HCT116 (cell line): ENCODE results near the gene ANO8. TPM values are rescaled to one million over a fixed set of nuclear protein-coding genes. Genes with fewer than 3 reads are reported as not detected.

Experiments used
- ATAC-seq: fragments of 200-7000 bp; cut with Tn5 transposase; 2 replicates; pipeline ENCODE4 v1.9.1; 2020; ENCODE audit warnings: mild to moderate bottlenecking, moderate library complexity
- BruUV-seq: library from RNA; stranded (reverse); fragments of 400-500 nt; replicated peaks from 2 replicates; lab custom pipeline; 2021; lab: Mats Ljungman, UMichigan
- CTCF ChIA-PET: fragments of 300-600 bp; sonication (Branson Sonifier 250); formaldehyde crosslinking; loops from one replicate; lab custom pipeline; 2021; ENCODE audit warnings: antibody characterized with exemption; lab: Charles Lee
- POLR2A ChIA-PET: fragments of 300-600, 350-600 bp; sonication (Branson Sonifier 250); formaldehyde crosslinking; loops from one replicate; lab custom pipeline; 2021; ENCODE audit warnings: antibody characterized with exemption; lab: Charles Lee
- RAD21 ChIA-PET, 2 experiments: fragments of 300-600 bp; sonication (Branson Sonifier 250); formaldehyde crosslinking; loops; one replicate each; lab custom pipeline; 2023; ENCODE audit warnings: low total read pairs in 2 of 2; ENCODE audit not compliant: uncharacterized antibody in 2 of 2, unreplicated experiment in 2 of 2, low non-redundant PET in 1 of 2; lab: Charles Lee
- DNase-seq: peaks from one replicate; pipeline ENCODE4 v3.0.0-alpha.2; 2010; ENCODE audit warnings: low read depth, low spot score
- H2AFZ ChIP-seq: fragments of 200-600 bp; shearing (Covaris generic), sonication (generic); 2 replicates; pipeline ENCODE4 v1.6.1; 2017; ENCODE audit warnings: low read depth, mixed run types, mixed read lengths, antibody characterized with exemption, low read length; ENCODE audit not compliant: poor library complexity, severe bottlenecking
- H3K27ac ChIP-seq: 2 replicates; pipeline ENCODE4 v1.5.1; 2012; ENCODE audit warnings: low read depth, low read length
- H3K27me3 ChIP-seq: fragments of 200-600 bp; sonication (generic); 2 replicates; pipeline ENCODE4 v1.6.1; 2016; ENCODE audit warnings: mixed run types, low read length, mixed read lengths; ENCODE audit not compliant: insufficient read depth
- H3K36me3 ChIP-seq, 2 experiments: fragments of 200-500 bp in 1 of 2; fragments of 200-600 bp in 1 of 2; sonication (Bioruptor generic) in 1 of 2; sonication (generic) in 1 of 2; 2 replicates each; pipeline versions ENCODE4 v1.5.1 to v1.6.1; 2014 to 2016; ENCODE audit warnings: low read length in 2 of 2, inconsistent platforms in 1 of 2, mixed read lengths in 1 of 2, mixed run types in 1 of 2; ENCODE audit not compliant: insufficient read depth in 2 of 2, control insufficient read depth in 1 of 2
- H3K4me1 ChIP-seq, 2 experiments: fragments of 200-600 bp in 1 of 2; sonication (generic) in 1 of 2; 2 replicates each; pipeline versions ENCODE4 v1.5.1 to v1.6.1; 2012 to 2017; ENCODE audit warnings: low read length in 2 of 2, inconsistent platforms in 1 of 2, mild to moderate bottlenecking in 1 of 2, mixed read lengths in 1 of 2, mixed run types in 1 of 2, moderate library complexity in 1 of 2; ENCODE audit not compliant: insufficient read depth in 2 of 2, control insufficient read depth in 1 of 2
- H3K4me2 ChIP-seq: fragments of 200-600 bp; sonication (generic); 2 replicates; pipeline ENCODE4 v1.6.1; 2017; ENCODE audit warnings: mixed run types, low read length, mixed read lengths
- H3K4me3 ChIP-seq, 2 experiments: fragments of 200-600 bp in 1 of 2; sonication (generic) in 1 of 2; replicated peaks in 1 of 2; 2 replicates each; pipeline ENCODE4 v1.5.1; 2011 to 2016; ENCODE audit warnings: low read length in 2 of 2, control low read depth in 1 of 2, low read depth in 1 of 2, mild to moderate bottlenecking in 1 of 2, mixed read lengths in 1 of 2, mixed run types in 1 of 2
- H3K79me2 ChIP-seq: fragments of 200-600 bp; sonication (generic); 2 replicates; pipeline ENCODE4 v1.6.1; 2017; ENCODE audit warnings: mild to moderate bottlenecking, mixed run types, low read length, moderate library complexity, mixed read lengths; ENCODE audit not compliant: insufficient read depth
- H3K9ac ChIP-seq: fragments of 200-600 bp; sonication (generic); 2 replicates; pipeline ENCODE4 v1.6.1; 2016; ENCODE audit warnings: low read length, mixed read lengths
- H3K9me2 ChIP-seq: fragments of 200-600 bp; sonication (generic), shearing (Covaris generic); 2 replicates; pipeline ENCODE4 v1.6.1; 2017; ENCODE audit warnings: mixed run types, mild to moderate bottlenecking, moderate library complexity; ENCODE audit not compliant: insufficient read depth
- H3K9me3 ChIP-seq, 2 experiments: fragments of 200-500 bp in 1 of 2; fragments of 200-600 bp in 1 of 2; sonication (Bioruptor generic) in 1 of 2; sonication (generic) in 1 of 2; 2 replicates each; pipeline ENCODE4 v1.6.1; 2014 to 2017; ENCODE audit warnings: low read length in 2 of 2, mixed read lengths in 2 of 2, inconsistent platforms in 1 of 2, low read depth in 1 of 2, mild to moderate bottlenecking in 1 of 2, mixed run types in 1 of 2, moderate library complexity in 1 of 2; ENCODE audit not compliant: control insufficient read depth in 1 of 2, insufficient read depth in 1 of 2
- H4K20me1 ChIP-seq: fragments of 200-600 bp; sonication (generic), shearing (Covaris generic); 2 replicates; pipeline ENCODE4 v1.6.1; 2017; ENCODE audit warnings: mixed run types, mild to moderate bottlenecking, moderate library complexity; ENCODE audit not compliant: insufficient read depth
- ATF3 ChIP-seq: IDR thresholded peaks from 2 replicates; pipeline ENCODE4 v1.6.1; 2012
- ELF1 ChIP-seq: IDR thresholded peaks from 2 replicates; pipeline ENCODE4 v1.6.1; 2012; ENCODE audit warnings: low read depth, borderline replicate concordance
- POLR2A ChIP-seq: IDR thresholded peaks from 2 replicates; pipeline ENCODE4 v1.7.0; 2011; ENCODE audit warnings: borderline replicate concordance; ENCODE audit not compliant: insufficient read depth, insufficient read length; ENCODE audit errors: extremely low read depth
- SIN3A ChIP-seq: IDR thresholded peaks from 2 replicates; pipeline ENCODE4 v1.6.1; 2012; ENCODE audit warnings: low read depth
- SRF ChIP-seq: IDR thresholded peaks from 2 replicates; pipeline ENCODE4 v1.6.1; 2012; ENCODE audit warnings: low read depth
- YY1 ChIP-seq: IDR thresholded peaks from 2 replicates; pipeline ENCODE4 v1.6.1; 2011; ENCODE audit warnings: low read length, low read depth, moderate library complexity, mild to moderate bottlenecking; ENCODE audit not compliant: insufficient replicate concordance; ENCODE audit errors: extremely low read depth
- intact Hi-C: fragments of 100-400 bp; cut with micrococcal nuclease; formaldehyde crosslinking; loops from 2 replicates; pipeline ENCODE4 v1.10.0; 2022
- total RNA-seq: library from RNA; stranded (reverse); gene quantifications from one replicate; pipeline ENCODE4 v1.2.1, GENCODE V29; 2021; ENCODE audit not compliant: unreplicated experiment

Gene ANO8
- total RNA-seq, 1 experiment from 2014 or later = 22.9 TPM

- no TSS peak for BruUV-seq
- peak overlapping the region; percentile 90 for H3K27ac ChIP-seq
- ChIA-PET RAD21 (no interaction called here), POLR2A (interaction anchor here (1.7 to 2.8 kb wide), 3 partner anchors 10 to 18 kb away, joined by 6 to 9 read pairs (median 6); partner anchors contain the start of gene DDA1), CTCF (interaction anchor here (1.8 to 3.0 kb wide), 2 partner anchors 10 to 18 kb away, joined by 5 to 12 read pairs; partner anchors contain the start of gene DDA1)
- no peak for TF ChIP-seq ELF1
- TF ChIP-seq SIN3A = no peak
- no peak for ATAC-seq
- peak overlapping the region; percentile 86 for H3K4me2 ChIP-seq
- H3K79me2 ChIP-seq = no peaks in the 10 kb centered on the region
- no peaks in the 10 kb centered on the region for H4K20me1 ChIP-seq
- no peak overlapping the region for H2AFZ ChIP-seq
- no peaks in the 10 kb centered on the region for H3K9me3 ChIP-seq
- DNase-seq = no peak
- intact Hi-C loops = no loop called here
- H3K9me2 ChIP-seq = no peaks in the 10 kb centered on the region
- H3K9ac ChIP-seq = peak overlapping the region; percentile 67; the same call in 1 of the 2 replicates
- no peaks in the 10 kb centered on the region for H3K27me3 ChIP-seq
- peaks cover 0 to 1% of the 10 kb centered on the region in 2 experiments; a peak in 1 of 4 replicates for H3K36me3 ChIP-seq
- peaks cover 7 to 19% of the 10 kb centered on the region in 2 experiments for H3K4me1 ChIP-seq
- peak overlapping the region; percentile 50 to 65; a peak in 2 of 4 replicates for H3K4me3 ChIP-seq
These were observed 7.5 kb downstream of the ANO8 start for GRCh38 chr19:17327068-17327653.

GRCh38 chr19:17326595-17326966 is 8.1 kb downstream of the ANO8 start:
- Histone ChIP-seq H4K20me1 (no peaks in the 10 kb centered on the region), H3K27ac (peak overlapping the region; percentile 90)
- BruUV-seq = no TSS peak
- RAD21 ChIA-PET = no interaction called here
- DNase-seq = no peak
- TF ChIP-seq YY1 = no peak
- TF ChIP-seq ATF3 = no peak
- TF ChIP-seq SIN3A = no peak
- TF ChIP-seq POLR2A = no peak
- TF ChIP-seq SRF = no peak
- TF ChIP-seq, all 23 proteins: peak for 0
- intact Hi-C loops = no loop called here
- no peaks in the 10 kb centered on the region for H3K79me2 ChIP-seq
- H3K4me2 ChIP-seq = no peak overlapping the region
- no peak for ATAC-seq
- no peak overlapping the region for H3K4me3 ChIP-seq
- no peaks in the 10 kb centered on the region for H3K9me2 ChIP-seq
- H3K9ac ChIP-seq = no peak overlapping the region
- H3K9me3 ChIP-seq = no peaks in the 10 kb centered on the region
- H3K36me3 ChIP-seq = peaks cover 0 to 6% of the 10 kb centered on the region in 2 experiments; a peak in 1 of 4 replicates
- no peak overlapping the region for H2AFZ ChIP-seq
- no peaks in the 10 kb centered on the region for H3K27me3 ChIP-seq
- ChIA-PET POLR2A (interaction anchor here (1.7 to 2.8 kb wide), 2 partner anchors 13 to 17 kb away, joined by 6 to 9 read pairs; partner anchors contain the start of gene DDA1), CTCF (interaction anchor here (1.8 to 3.0 kb wide), 2 partner anchors 9 to 17 kb away, joined by 5 to 12 read pairs; partner anchors contain the start of gene DDA1)
- peaks cover 5 to 18% of the 10 kb centered on the region in 2 experiments for H3K4me1 ChIP-seq
